Neural cell (in vitro differentiated cells): Measurements from ENCODE around the gene NLRC5. TPM values are rescaled to one million over a fixed set of nuclear protein-coding genes. Genes with fewer than 3 reads are reported as not detected.

ENCODE experiments used
- H2AFZ ChIP-seq: fragments of 200-600, 300-800 bp; sonication (generic), shearing (Covaris generic); 2 replicates; pipeline ENCODE4 v1.6.0; 2014; ENCODE audit warnings: low read depth, mild to moderate bottlenecking, antibody characterized with exemption, low read length, moderate library complexity
- H3F3A ChIP-seq: fragments of 200-600 bp; shearing (Covaris generic); 2 replicates; pipeline ENCODE4 v1.6.1; 2016; ENCODE audit warnings: mild to moderate bottlenecking, moderate library complexity, mixed read lengths, antibody characterized with exemption, low read length; ENCODE audit not compliant: insufficient read depth, poor library complexity, severe bottlenecking
- H3K27ac ChIP-seq: fragments of 200-600, 300-800 bp; sonication (generic), shearing (Covaris generic); 2 replicates; pipeline ENCODE4 v1.5.1; 2014; ENCODE audit warnings: mild to moderate bottlenecking, low read length, moderate library complexity
- H3K27me3 ChIP-seq: fragments of 300-800, 200-600 bp; sonication (generic), shearing (Covaris generic); 2 replicates; pipeline ENCODE4 v1.6.0; 2014; ENCODE audit warnings: mild to moderate bottlenecking, low read depth, low read length, moderate library complexity; ENCODE audit not compliant: insufficient read depth
- H3K36me3 ChIP-seq: fragments of 300-800, 200-600 bp; sonication (generic), shearing (Covaris generic); 2 replicates; pipeline ENCODE4 v1.5.1; 2014; ENCODE audit warnings: mild to moderate bottlenecking, antibody characterized with exemption, low read length, moderate library complexity; ENCODE audit not compliant: insufficient read depth
- H3K4me2 ChIP-seq: fragments of 300-800, 200-600 bp; sonication (generic), shearing (Covaris generic); 2 replicates; pipeline ENCODE4 v1.6.0; 2014; ENCODE audit warnings: mild to moderate bottlenecking, low read length
- H3K4me3 ChIP-seq: fragments of 300-800, 200-600 bp; sonication (generic), shearing (Covaris generic); 2 replicates; pipeline ENCODE4 v1.5.1; 2014; ENCODE audit warnings: mild to moderate bottlenecking, low read length, moderate library complexity
- H3K79me2 ChIP-seq: fragments of 200-600 bp; shearing (Covaris generic); replicated peaks from 2 replicates; pipeline ENCODE4 v1.6.0; 2014; ENCODE audit warnings: mild to moderate bottlenecking, low read length, moderate library complexity; ENCODE audit not compliant: insufficient read depth
- H3K9ac ChIP-seq: fragments of 300-800, 200-600 bp; sonication (generic), shearing (Covaris generic); 2 replicates; pipeline ENCODE4 v1.6.1; 2016; ENCODE audit warnings: mild to moderate bottlenecking, low read length, mixed read lengths
- H3K9me2 ChIP-seq: fragments of 200-600 bp; shearing (Covaris generic); 2 replicates; pipeline ENCODE4 v1.6.1; 2016; ENCODE audit warnings: mild to moderate bottlenecking, low read length, mixed read lengths; ENCODE audit not compliant: insufficient read depth
- H3K9me3 ChIP-seq: fragments of 200-600, 300-800 bp; sonication (generic), shearing (Covaris generic); 2 replicates; pipeline ENCODE4 v1.6.1; 2016; ENCODE audit warnings: mild to moderate bottlenecking, mixed run types, low read length, moderate library complexity, mixed read lengths
- H4K20me1 ChIP-seq: fragments of 200-600 bp; shearing (Covaris generic); 2 replicates; pipeline ENCODE4 v1.6.1; 2016; ENCODE audit warnings: mild to moderate bottlenecking, mixed run types; ENCODE audit not compliant: insufficient read depth
- CTCF ChIP-seq: fragments of 450-650 bp; IDR thresholded peaks from 2 replicates; pipeline ENCODE4 v1.5.1; 2014; ENCODE audit warnings: antibody characterized with exemption, mild to moderate bottlenecking, moderate library complexity; ENCODE audit not compliant: poor library complexity, severe bottlenecking
- EP300 ChIP-seq: fragments of 450-650 bp; conservative IDR thresholded peaks from 2 replicates; pipeline ENCODE4 v1.6.1; 2014; ENCODE audit warnings: antibody characterized with exemption, mild to moderate bottlenecking, moderate library complexity; ENCODE audit not compliant: poor library complexity, severe bottlenecking
- EZH2 ChIP-seq: fragments of 200-600, 300-800 bp; shearing (Covaris generic), sonication (generic); IDR thresholded peaks from 2 replicates; pipeline ENCODE4 v1.6.1; 2014; ENCODE audit warnings: antibody characterized with exemption, low read length, borderline replicate concordance, mild to moderate bottlenecking; ENCODE audit not compliant: insufficient read depth, poor library complexity, severe bottlenecking
- MXI1 ChIP-seq: fragments of 450-650 bp; conservative IDR thresholded peaks from 2 replicates; pipeline ENCODE4 v1.6.1; 2014; ENCODE audit warnings: antibody characterized with exemption, mild to moderate bottlenecking; ENCODE audit not compliant: poor library complexity, severe bottlenecking
- POLR2AphosphoS5 ChIP-seq: IDR thresholded peaks from 2 replicates; pipeline ENCODE4 v1.6.1; 2012
- RAD21 ChIP-seq: fragments of 450-650 bp; conservative IDR thresholded peaks from 2 replicates; pipeline ENCODE4 v1.6.1; 2014; ENCODE audit warnings: antibody characterized with exemption, mild to moderate bottlenecking, moderate library complexity
- SMC3 ChIP-seq: fragments of 450-650 bp; conservative IDR thresholded peaks from 2 replicates; pipeline ENCODE4 v1.6.1; 2014; ENCODE audit warnings: antibody characterized with exemption, mild to moderate bottlenecking, moderate library complexity; ENCODE audit not compliant: poor library complexity
- TAF1 ChIP-seq: IDR thresholded peaks from 2 replicates; pipeline ENCODE4 v1.6.1; 2012; ENCODE audit warnings: low read depth
- polyA plus RNA-seq: library from polyadenylated mRNA; depleted of rRNA; stranded (reverse); fragments of >200 nt; gene quantifications from 2 replicates; pipeline ENCODE4 v1.2.3, GENCODE V29; 2014
- TF ChIP-seq, protein P1 (sequence below): IDR thresholded peaks from 2 replicates; pipeline ENCODE4 v1.6.1; 2012; ENCODE audit warnings: borderline replicate concordance

NLRC5 gene
- polyA plus RNA-seq, 1 donor from 2014 or later, result not detected

- H2AFZ ChIP-seq, result no peak overlapping the region
- no peaks in the 10 kb centered on the region for H4K20me1 ChIP-seq
- H3K36me3 ChIP-seq, result no peaks in the 10 kb centered on the region
- no peaks in the 10 kb centered on the region for H3K27me3 ChIP-seq
- H3F3A ChIP-seq, result no peaks in the 10 kb centered on the region
- H3K4me3 ChIP-seq, result no peak overlapping the region
- H3K9me2 ChIP-seq, result no peaks in the 10 kb centered on the region
- no peak for TF ChIP-seq EZH2
- no peaks in the 10 kb centered on the region for H3K9me3 ChIP-seq
- no peak overlapping the region for H3K9ac ChIP-seq
- H3K79me2 ChIP-seq, result no peaks in the 10 kb centered on the region
- H3K4me2 ChIP-seq, result no peak overlapping the region
- no peak overlapping the region for H3K27ac ChIP-seq
Measured at GRCh38 chr16:56956076-56956475, 33.3 kb upstream of the NLRC5 start.

- no peak overlapping the region for H3K27ac ChIP-seq
- H3K9me2 ChIP-seq, result no peaks in the 10 kb centered on the region
- TF ChIP-seq POLR2AphosphoS5 (no peak), MXI1 (no peak), SMC3 (no peak), CTCF (no peak), TAF1 (no peak), EZH2 (no peak), RAD21 (no peak), EP300 (no peak)
- TF ChIP-seq, protein P1, sequence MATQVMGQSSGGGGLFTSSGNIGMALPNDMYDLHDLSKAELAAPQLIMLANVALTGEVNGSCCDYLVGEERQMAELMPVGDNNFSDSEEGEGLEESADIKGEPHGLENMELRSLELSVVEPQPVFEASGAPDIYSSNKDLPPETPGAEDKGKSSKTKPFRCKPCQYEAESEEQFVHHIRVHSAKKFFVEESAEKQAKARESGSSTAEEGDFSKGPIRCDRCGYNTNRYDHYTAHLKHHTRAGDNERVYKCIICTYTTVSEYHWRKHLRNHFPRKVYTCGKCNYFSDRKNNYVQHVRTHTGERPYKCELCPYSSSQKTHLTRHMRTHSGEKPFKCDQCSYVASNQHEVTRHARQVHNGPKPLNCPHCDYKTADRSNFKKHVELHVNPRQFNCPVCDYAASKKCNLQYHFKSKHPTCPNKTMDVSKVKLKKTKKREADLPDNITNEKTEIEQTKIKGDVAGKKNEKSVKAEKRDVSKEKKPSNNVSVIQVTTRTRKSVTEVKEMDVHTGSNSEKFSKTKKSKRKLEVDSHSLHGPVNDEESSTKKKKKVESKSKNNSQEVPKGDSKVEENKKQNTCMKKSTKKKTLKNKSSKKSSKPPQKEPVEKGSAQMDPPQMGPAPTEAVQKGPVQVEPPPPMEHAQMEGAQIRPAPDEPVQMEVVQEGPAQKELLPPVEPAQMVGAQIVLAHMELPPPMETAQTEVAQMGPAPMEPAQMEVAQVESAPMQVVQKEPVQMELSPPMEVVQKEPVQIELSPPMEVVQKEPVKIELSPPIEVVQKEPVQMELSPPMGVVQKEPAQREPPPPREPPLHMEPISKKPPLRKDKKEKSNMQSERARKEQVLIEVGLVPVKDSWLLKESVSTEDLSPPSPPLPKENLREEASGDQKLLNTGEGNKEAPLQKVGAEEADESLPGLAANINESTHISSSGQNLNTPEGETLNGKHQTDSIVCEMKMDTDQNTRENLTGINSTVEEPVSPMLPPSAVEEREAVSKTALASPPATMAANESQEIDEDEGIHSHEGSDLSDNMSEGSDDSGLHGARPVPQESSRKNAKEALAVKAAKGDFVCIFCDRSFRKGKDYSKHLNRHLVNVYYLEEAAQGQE, result no peak
- no peaks in the 10 kb centered on the region for H3K9me3 ChIP-seq
- no peaks in the 10 kb centered on the region for H3K36me3 ChIP-seq
- H3K79me2 ChIP-seq, result no peaks in the 10 kb centered on the region
- H4K20me1 ChIP-seq, result no peaks in the 10 kb centered on the region
- H3K4me2 ChIP-seq, result no peak overlapping the region
- H3K27me3 ChIP-seq, result no peaks in the 10 kb centered on the region
- no peaks in the 10 kb centered on the region for H3F3A ChIP-seq
- no peak overlapping the region for H2AFZ ChIP-seq
- no peak overlapping the region for H3K9ac ChIP-seq
- no peak overlapping the region for H3K4me3 ChIP-seq
Measured at GRCh38 chr16:56956756-56957155, 32.6 kb upstream of the NLRC5 start.
